H1 (cell line): ENCODE data around the gene CNN3. TPM values are rescaled to one million over a fixed set of nuclear protein-coding genes. Genes with fewer than 3 reads are reported as not detected.

Experiments used
- SIN3A ChIP-seq, 2 experiments: IDR thresholded peaks in 1 of 2; conservative IDR thresholded peaks in 1 of 2; 2 replicates each; pipeline ENCODE4 v1.6.1; 2011 to 2012; ENCODE audit warnings: low read length in 2 of 2, improper control_type of control experiment in 1 of 2, low read depth in 1 of 2, mild to moderate bottlenecking in 1 of 2
- polyA plus RNA-seq, 7 experiments: library from polyadenylated mRNA; depleted of rRNA in 3 of 7; stranded (reverse) in 5 of 7; unstranded in 2 of 7; fragments of >200 nt in 5 of 7; fragments of 200-250 nt in 2 of 7; gene quantifications; 1 replicate in 5 of 7; 2 replicates in 1 of 7; 4 replicates in 1 of 7; pipeline versions ENCODE4 v1.2.1 to v1.2.3, GENCODE V29; 2011 to 2013; ENCODE audit warnings: missing spikeins in 2 of 7, mixed read lengths in 2 of 7
- total RNA-seq: library from RNA; stranded (reverse); fragmentation: NEBNext Ultra II Directional; extraction: Animal tissue kit (Norgen Biotek cat#: 25700); gene quantifications from 2 replicates; pipeline ENCODE4 v1.2.1, GENCODE V29; 2021

The CNN3 gene
- total and polyA plus RNA-seq, 2 of the 8 experiments (the other 6 are each of a cell fraction or from before 2014, with no cell fraction given) = 134 to 266 TPM

DNA sequence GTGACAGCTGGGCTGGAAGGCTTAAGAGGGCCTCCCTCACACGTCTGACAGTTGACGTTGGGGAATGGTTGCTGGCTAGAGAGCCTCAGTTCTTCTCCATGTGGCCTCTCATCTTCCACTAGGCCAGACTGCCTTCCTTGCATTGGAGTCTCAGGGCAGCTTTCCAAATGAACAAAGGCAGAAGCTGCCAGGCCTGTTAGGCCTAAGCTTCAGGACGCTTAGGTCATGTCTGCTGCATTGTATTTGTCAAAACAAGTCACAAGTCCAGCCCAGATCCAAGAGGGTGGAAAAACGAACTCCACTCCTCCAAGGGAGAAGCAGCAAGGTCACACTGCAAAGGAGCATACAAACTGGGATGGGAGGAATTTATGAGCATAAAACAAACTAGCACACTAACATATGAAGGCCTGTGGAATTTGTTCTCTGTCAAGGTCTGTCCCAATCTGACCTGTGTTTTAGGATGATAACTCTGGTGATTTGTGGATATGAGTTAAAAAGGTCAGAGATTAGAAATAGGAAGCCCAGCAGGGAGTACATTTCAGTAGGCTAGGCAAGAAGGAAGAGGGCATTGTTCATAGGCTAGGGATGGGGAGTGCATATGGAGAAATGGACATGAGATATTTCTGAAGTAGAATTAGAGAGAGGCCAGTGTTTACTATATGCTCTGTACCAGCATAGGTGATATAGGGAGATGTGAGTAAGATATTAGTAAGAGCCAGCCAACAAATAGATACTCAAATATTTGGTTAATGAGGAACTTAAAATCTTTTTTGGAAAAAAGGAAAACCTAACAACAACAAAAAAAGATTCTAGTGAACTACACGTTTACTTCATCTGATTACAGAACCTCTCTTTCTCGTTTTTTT, 29.1 kb upstream of the CNN3 start (continued):
- no peak for TF ChIP-seq SIN3A (conservative IDR thresholded peaks at IDR 0.05 in 1 of 2, IDR thresholded peaks at IDR 0.05 in 1 of 2; ENCODE audit: low read depth in 1 of 2, low read length in 2 of 2)
- TF ChIP-seq, all 59 proteins: peak for 0
